ENCODE data around the gene DCHS1. TPM values are rescaled to one million over a fixed set of nuclear protein-coding genes. Genes with fewer than 3 reads are reported as not detected.
A peak's percentile ranks its signal among the peaks of the same experiment; 100 is the strongest.
"Not testable (repeated sequence)": the region's sequence is repeated elsewhere in the genome, so short reads cannot be mapped to it uniquely, and the experiment has no call there.

Gene DCHS1, protein sequence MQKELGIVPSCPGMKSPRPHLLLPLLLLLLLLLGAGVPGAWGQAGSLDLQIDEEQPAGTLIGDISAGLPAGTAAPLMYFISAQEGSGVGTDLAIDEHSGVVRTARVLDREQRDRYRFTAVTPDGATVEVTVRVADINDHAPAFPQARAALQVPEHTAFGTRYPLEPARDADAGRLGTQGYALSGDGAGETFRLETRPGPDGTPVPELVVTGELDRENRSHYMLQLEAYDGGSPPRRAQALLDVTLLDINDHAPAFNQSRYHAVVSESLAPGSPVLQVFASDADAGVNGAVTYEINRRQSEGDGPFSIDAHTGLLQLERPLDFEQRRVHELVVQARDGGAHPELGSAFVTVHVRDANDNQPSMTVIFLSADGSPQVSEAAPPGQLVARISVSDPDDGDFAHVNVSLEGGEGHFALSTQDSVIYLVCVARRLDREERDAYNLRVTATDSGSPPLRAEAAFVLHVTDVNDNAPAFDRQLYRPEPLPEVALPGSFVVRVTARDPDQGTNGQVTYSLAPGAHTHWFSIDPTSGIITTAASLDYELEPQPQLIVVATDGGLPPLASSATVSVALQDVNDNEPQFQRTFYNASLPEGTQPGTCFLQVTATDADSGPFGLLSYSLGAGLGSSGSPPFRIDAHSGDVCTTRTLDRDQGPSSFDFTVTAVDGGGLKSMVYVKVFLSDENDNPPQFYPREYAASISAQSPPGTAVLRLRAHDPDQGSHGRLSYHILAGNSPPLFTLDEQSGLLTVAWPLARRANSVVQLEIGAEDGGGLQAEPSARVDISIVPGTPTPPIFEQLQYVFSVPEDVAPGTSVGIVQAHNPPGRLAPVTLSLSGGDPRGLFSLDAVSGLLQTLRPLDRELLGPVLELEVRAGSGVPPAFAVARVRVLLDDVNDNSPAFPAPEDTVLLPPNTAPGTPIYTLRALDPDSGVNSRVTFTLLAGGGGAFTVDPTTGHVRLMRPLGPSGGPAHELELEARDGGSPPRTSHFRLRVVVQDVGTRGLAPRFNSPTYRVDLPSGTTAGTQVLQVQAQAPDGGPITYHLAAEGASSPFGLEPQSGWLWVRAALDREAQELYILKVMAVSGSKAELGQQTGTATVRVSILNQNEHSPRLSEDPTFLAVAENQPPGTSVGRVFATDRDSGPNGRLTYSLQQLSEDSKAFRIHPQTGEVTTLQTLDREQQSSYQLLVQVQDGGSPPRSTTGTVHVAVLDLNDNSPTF (N-terminal part only)
- total RNA-seq = under 1 TPM; 0.35 to 0.40 TPM

- no peak within 1 kb of the TSS for H3K27ac Mint-ChIP-seq
- peaks cover 8% of the 10 kb centered on the region for H3K4me1 Mint-ChIP-seq
- DNase-seq = no peak
- H3K27me3 Mint-ChIP-seq = peaks cover 15% of the 10 kb centered on the region
- ChIA-PET POLR2A (no interaction called here), CTCF (no interaction called here)
- no peaks in the 10 kb centered on the region for H3K36me3 Mint-ChIP-seq (ENCODE audit: low read depth)
- no peaks in the 10 kb centered on the region for H3K9me3 Mint-ChIP-seq
- H3K4me3 Mint-ChIP-seq = peak within 1 kb of the TSS; percentile 45
Measured at GRCh38 chr11:6655790-6656583, at the start of gene DCHS1. Gene DCHS1, minus strand, starts transcription at chr11:6655809. Its CDS starts 14,196 bp downstream, at chr11:6641613.

GRCh38 chr11:6703247-6704063, 47.8 kb upstream of the DCHS1 start:
- H3K4me3 Mint-ChIP-seq = no peak overlapping the region
- CTCF ChIA-PET = no interaction called here
- POLR2A ChIA-PET = no interaction called here
- no peaks in the 10 kb centered on the region for H3K27me3 Mint-ChIP-seq
- H3K36me3 Mint-ChIP-seq (ENCODE audit: low read depth) = peaks cover 9% of the 10 kb centered on the region
- peaks cover 3% of the 10 kb centered on the region for H3K4me1 Mint-ChIP-seq
- H3K27ac Mint-ChIP-seq = no peak overlapping the region
- H3K9me3 Mint-ChIP-seq = no peaks in the 10 kb centered on the region
- peak; percentile 36 for DNase-seq

- H3K36me3 Mint-ChIP-seq (ENCODE audit: low read depth); POLR2A ChIA-PET; H3K4me1 Mint-ChIP-seq; H3K27me3 Mint-ChIP-seq; DNase-seq; H3K9me3 Mint-ChIP-seq; H3K4me3 Mint-ChIP-seq; H3K27ac Mint-ChIP-seq; CTCF ChIA-PET: not testable (repeated sequence)
Measured at GRCh38 chr11:6701955-6702354, 46.3 kb upstream of the DCHS1 start.

GRCh38 chr11:6695377-6695776, 39.8 kb upstream of the DCHS1 start:
- Mint-ChIP-seq H3K36me3 (ENCODE audit: low read depth) (peaks cover 14% of the 10 kb centered on the region), H3K9me3 (no peaks in the 10 kb centered on the region), H3K27me3 (no peaks in the 10 kb centered on the region), H3K4me1 (peaks cover 25% of the 10 kb centered on the region), H3K27ac (no peak overlapping the region), H3K4me3 (no peak overlapping the region)
- ChIA-PET CTCF (interaction anchor here (0.9 to 1.4 kb wide), 7 partner anchors 23 to 316 kb away, joined by 3 to 5 read pairs (median 3); no protein-coding TSS in a partner anchor), POLR2A (no interaction called here)
- DNase-seq = no peak

- Mint-ChIP-seq H3K4me1 (peaks cover 25% of the 10 kb centered on the region), H3K27ac (no peak overlapping the region), H3K9me3 (no peaks in the 10 kb centered on the region), H3K27me3 (no peaks in the 10 kb centered on the region), H3K36me3 (ENCODE audit: low read depth) (peaks cover 16% of the 10 kb centered on the region), H3K4me3 (no peak overlapping the region)
- CTCF ChIA-PET = interaction anchor here (0.7 to 1.4 kb wide), 5 partner anchors 27 to 1086 kb away, joined by 3 to 5 read pairs (median 3); partner anchors contain the start of gene TAF10
- POLR2A ChIA-PET = no interaction called here
- no peak for DNase-seq
Measured at GRCh38 chr11:6694229-6694535, 38.6 kb upstream of the DCHS1 start.

DNA sequence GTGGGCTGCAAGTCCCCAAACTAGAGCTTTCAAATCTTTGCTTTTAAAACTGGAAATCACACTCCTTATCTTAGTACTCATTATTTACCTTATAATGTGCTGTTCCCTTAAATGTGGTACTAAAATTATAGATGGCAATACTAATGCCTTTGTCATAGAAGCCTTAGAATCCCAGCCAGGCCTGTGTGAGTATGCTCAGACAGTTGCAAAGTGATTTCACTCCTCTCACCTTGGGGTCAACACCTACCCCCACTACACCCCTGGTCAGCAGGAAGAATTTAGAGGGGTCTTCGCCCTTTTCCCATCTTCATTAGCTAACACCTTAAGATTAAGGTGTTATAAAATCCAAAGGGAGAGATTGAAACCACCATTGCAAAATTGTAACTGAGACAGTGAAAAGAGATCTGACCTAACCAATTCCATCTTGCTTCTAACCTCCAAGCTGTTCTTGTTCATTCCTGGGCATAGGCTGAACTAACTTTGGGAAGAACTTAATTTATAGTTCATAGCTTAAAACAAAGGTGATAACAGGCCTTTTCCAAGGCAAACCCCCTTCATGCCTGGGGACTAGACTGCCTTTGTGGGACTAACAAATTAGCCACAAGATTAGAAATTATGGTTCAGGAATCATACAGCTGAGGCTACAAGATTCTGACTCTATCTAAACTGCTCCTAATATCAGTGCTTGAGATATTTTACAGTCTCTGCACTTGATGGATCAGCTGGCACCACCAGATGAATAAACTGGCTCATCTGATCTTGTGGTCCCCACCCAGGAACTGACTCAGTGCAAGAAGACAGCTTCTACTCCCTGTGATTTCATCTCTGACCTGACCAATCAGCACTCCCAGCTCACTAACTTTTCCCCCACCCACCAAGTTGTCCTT, 38.0 kb upstream of the DCHS1 start:
- peaks cover 16% of the 10 kb centered on the region for H3K36me3 Mint-ChIP-seq (ENCODE audit: low read depth)
- CTCF ChIA-PET = interaction anchor here (0.7 to 1.4 kb wide), 4 partner anchors 43 to 1086 kb away, joined by 3 to 5 read pairs (median 3); partner anchors contain the start of gene TAF10
- no peak overlapping the region for H3K4me3 Mint-ChIP-seq
- peaks cover 25% of the 10 kb centered on the region for H3K4me1 Mint-ChIP-seq
- POLR2A ChIA-PET = no interaction called here
- peak; percentile 22 for DNase-seq
- H3K27me3 Mint-ChIP-seq = no peaks in the 10 kb centered on the region
- no peaks in the 10 kb centered on the region for H3K9me3 Mint-ChIP-seq
- peak overlapping the region; percentile 22 for H3K27ac Mint-ChIP-seq

- no peak for DNase-seq
- no peak overlapping the region for H3K4me3 Mint-ChIP-seq
- peaks cover 17% of the 10 kb centered on the region for H3K36me3 Mint-ChIP-seq (ENCODE audit: low read depth)
- no peak overlapping the region for H3K27ac Mint-ChIP-seq
- H3K27me3 Mint-ChIP-seq = no peaks in the 10 kb centered on the region
- no peaks in the 10 kb centered on the region for H3K9me3 Mint-ChIP-seq
- ChIA-PET CTCF (interaction anchor here (0.8 kb wide), 1 partner anchor 9 kb away, joined by 3 read pairs; the partner anchor contains the start of gene MRPL17), POLR2A (no interaction called here)
- peaks cover 25% of the 10 kb centered on the region for H3K4me1 Mint-ChIP-seq
Measured at GRCh38 chr11:6692128-6692527, 36.5 kb upstream of the DCHS1 start.

DNA sequence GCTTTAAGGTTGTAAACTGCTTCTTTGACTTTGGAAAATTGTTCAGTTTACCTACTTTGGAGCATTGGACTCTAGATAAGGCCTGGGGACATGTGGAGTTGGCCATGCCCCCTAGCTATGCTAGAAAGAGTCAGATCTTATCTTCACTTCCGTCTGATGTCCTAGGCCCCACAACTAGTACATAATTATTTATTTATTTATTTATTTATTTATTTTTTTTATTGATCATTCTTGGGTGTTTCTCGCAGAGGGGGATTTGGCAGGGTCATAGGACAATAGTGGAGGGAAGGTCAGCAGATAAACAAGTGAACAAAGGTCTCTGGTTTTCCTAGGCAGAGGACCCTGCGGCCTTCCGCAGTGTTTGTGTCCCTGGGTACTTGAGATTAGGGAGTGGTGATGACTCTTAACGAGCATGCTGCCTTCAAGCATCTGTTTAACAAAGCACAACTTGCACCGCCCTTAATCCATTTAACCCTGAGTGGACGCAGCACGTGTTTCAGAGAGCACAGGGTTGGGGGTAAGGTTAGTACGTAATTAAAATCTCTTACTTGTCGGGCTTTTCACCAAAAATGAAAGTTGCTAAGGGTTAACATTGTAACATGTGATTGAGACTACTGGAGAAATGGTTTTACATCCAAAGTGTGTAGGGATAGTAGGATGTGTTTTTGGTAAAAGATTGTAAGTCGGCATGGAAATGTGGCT, 35.0 kb upstream of the DCHS1 start:
- peaks cover 21% of the 10 kb centered on the region for H3K36me3 Mint-ChIP-seq (ENCODE audit: low read depth)
- H3K27ac Mint-ChIP-seq, CTCF ChIA-PET: not testable (repeated sequence)

DNA sequence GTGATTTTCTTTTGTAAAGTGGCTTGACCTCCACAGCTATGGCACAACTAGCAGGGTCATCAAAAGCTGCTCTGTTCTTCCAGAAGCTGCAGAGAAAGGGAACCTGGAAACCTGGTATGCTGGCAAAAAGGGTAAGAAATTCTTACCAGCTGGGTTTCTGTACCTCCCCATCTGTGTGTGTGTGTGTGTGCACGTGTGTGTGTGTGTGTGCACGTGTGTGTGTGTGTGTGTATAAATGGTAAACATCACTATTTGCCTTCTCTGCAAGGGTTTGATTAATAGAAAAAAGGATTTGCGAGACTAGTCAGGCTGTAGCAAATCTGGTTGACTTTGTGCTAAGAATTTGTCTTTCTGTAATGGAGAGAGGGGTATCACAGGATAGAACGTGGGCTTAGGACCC, 32.3 kb upstream of the DCHS1 start:
- CTCF ChIA-PET = interaction anchor here (1.5 to 1.6 kb wide), 2 partner anchors 17 to 18 kb away, joined by 3 to 6 read pairs; no protein-coding TSS in a partner anchor
- no peaks in the 10 kb centered on the region for H3K27me3 Mint-ChIP-seq
- no peak overlapping the region for H3K4me3 Mint-ChIP-seq
- peaks cover 16% of the 10 kb centered on the region for H3K36me3 Mint-ChIP-seq (ENCODE audit: low read depth)
- peaks cover 9% of the 10 kb centered on the region for H3K4me1 Mint-ChIP-seq
- H3K9me3 Mint-ChIP-seq = no peaks in the 10 kb centered on the region
- no peak for DNase-seq
- POLR2A ChIA-PET = interaction anchor here (0.6 kb wide), 1 partner anchor 55 kb away, joined by 5 read pairs; no protein-coding TSS in a partner anchor
- no peak overlapping the region for H3K27ac Mint-ChIP-seq

More for the DNA sequence above, 35.0 kb upstream of the DCHS1 start:
- H3K27me3 Mint-ChIP-seq, H3K9me3 Mint-ChIP-seq, DNase-seq, H3K4me3 Mint-ChIP-seq: not testable (repeated sequence)
- peaks cover 19% of the 10 kb centered on the region for H3K4me1 Mint-ChIP-seq
- POLR2A ChIA-PET = interaction anchor here (0.7 kb wide), 1 partner anchor 189 kb away, joined by 3 read pairs; no protein-coding TSS in a partner anchor

GRCh38 chr11:6686006-6686405, 30.4 kb upstream of the DCHS1 start:
- peaks cover 22% of the 10 kb centered on the region for H3K36me3 Mint-ChIP-seq (ENCODE audit: low read depth)
- POLR2A ChIA-PET = no interaction called here
- H3K27me3 Mint-ChIP-seq = no peaks in the 10 kb centered on the region
- no peaks in the 10 kb centered on the region for H3K9me3 Mint-ChIP-seq
- CTCF ChIA-PET = no interaction called here
- no peak for DNase-seq
- H3K4me1 Mint-ChIP-seq = peaks cover 20% of the 10 kb centered on the region
- H3K27ac Mint-ChIP-seq = no peak overlapping the region
- H3K4me3 Mint-ChIP-seq = no peak overlapping the region

All from activated CD4-positive, alpha-beta T cell treated with anti-CD3 and anti-CD28 coated beads, Interleukin-2, amount 10 ng/mL, durations not matched to agents 7 days and 5 days (primary cell).